ENCODE results near the gene CBLC. TPM values are rescaled to one million over a fixed set of nuclear protein-coding genes. Genes with fewer than 3 reads are reported as not detected.
A peak's percentile ranks its signal among the peaks of the same experiment; 100 is the strongest.

The CBLC gene
- total RNA-seq, 1 donor = not detected

DNA sequence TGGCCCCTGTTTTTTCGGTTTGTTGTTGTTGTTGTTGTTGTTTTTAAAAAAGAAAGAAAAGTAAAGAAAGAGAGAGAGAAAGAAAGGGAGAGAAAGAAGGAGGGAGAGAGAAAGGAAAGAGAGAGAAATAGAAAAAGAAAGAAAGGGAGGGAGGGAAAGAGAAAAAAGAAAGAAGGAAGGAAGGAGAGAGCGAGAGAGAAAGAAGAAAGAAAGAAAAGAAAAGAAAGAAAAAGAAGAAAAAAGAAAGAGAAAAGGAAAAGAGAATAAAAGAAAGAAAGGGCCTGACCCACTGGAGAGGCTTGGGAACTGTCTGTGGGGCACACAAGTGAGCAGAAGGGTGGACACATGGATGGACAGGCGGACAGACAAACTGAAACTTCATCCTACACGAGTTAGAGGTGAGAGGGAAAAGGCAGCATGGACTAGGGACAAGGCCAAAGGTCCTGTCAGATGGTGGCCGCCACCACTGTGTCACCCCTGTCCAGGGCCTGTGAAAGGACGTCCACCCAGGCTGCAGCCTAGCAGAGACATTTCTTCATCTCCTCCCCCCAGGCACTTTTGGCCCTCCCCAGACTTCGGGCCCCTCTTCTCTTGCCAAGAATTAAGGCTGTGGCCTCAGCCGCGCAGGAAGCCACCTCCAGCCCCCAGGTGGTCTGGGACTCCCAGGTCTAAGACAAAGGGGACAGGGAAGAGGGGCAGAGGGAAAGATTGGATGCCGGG is 22.1 kb downstream of the CBLC start:
- TF ChIP-seq, protein P1, sequence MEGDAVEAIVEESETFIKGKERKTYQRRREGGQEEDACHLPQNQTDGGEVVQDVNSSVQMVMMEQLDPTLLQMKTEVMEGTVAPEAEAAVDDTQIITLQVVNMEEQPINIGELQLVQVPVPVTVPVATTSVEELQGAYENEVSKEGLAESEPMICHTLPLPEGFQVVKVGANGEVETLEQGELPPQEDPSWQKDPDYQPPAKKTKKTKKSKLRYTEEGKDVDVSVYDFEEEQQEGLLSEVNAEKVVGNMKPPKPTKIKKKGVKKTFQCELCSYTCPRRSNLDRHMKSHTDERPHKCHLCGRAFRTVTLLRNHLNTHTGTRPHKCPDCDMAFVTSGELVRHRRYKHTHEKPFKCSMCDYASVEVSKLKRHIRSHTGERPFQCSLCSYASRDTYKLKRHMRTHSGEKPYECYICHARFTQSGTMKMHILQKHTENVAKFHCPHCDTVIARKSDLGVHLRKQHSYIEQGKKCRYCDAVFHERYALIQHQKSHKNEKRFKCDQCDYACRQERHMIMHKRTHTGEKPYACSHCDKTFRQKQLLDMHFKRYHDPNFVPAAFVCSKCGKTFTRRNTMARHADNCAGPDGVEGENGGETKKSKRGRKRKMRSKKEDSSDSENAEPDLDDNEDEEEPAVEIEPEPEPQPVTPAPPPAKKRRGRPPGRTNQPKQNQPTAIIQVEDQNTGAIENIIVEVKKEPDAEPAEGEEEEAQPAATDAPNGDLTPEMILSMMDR (IDR thresholded peaks at IDR 0.05; ENCODE audit: insufficient read depth, low read length) = no peak
- no peak overlapping the region for H3K4me3 ChIP-seq (ENCODE audit: low read depth, low read length)
- no peak for DNase-seq (ENCODE audit: low read depth)

DNA sequence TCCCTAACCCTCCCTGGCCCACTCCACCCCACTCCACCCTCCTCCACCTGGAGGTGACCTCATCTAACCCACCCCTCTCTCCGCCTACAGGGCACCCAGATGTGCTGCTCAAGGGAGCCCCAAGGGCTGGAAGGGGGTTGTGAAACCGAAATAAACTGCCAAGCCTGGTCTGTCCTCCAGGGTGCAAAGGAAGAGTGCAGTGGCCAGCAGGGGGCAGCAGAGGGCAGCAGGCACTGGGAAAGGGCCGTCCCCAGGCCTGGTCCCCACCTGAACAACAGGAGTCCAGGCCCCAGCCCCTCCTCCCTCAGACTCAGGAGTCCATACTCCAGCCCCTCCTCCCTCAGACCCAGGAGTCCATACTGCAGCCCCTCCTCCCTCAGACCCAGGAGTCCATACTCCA is 22.8 kb downstream of the CBLC start:
- TF ChIP-seq, protein P1 (IDR thresholded peaks at IDR 0.05; ENCODE audit: insufficient read depth, low read length) = peak; percentile 99
- peak; percentile 72 for DNase-seq (ENCODE audit: low read depth)
- no peak overlapping the region for H3K4me3 ChIP-seq (ENCODE audit: low read depth, low read length)

DNA sequence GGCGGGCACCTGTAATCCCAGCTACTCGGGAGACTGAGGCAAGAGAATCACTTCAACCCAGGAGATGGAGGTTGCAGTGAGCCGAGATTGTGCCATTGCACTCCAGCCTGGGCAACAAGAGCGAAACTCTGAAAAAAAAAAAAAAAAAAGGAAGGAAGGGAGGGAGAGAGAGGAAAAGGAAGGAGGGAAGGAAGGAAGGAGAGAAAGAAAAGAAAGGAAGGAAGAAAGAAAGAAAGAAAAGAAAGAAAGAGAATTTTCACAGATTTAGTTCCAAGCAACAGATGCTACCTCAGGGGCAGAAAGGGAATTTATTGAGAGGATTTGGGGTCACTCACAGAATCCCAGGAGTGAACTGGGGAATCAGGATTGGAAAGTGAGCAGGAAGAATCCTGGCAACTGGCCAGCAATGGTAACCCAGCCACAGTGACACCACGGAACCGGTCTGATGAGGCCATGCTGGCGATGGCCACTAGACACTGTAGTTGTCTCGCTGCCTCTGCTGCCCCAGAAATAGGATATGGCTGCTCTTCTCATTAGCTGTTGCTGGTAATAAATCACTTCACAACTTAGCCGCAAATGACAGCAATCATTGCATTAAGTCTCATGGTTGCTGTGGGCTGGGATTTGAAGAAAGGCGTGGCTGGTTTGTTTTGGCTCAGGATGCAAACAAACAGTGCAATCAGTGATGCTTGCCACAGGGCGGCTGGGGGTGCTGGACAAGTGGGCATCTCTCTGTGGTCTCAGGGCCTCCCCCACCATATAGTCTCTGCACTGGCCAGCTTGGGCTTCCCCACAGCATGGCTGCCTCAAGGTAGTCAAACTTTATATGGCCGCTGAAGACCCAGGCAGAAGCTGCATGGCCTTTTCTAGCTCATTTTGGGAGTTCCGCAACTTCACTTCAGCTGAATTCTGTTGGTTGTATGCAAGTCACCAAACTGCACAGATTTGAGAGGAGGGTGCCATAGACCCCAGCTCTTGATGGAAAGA is 26.0 kb downstream of the CBLC start:
- no peak for DNase-seq (ENCODE audit: low read depth)
- TF ChIP-seq, protein P1 (IDR thresholded peaks at IDR 0.05; ENCODE audit: insufficient read depth, low read length) = no peak
- H3K4me3 ChIP-seq (ENCODE audit: low read depth, low read length) = no peak overlapping the region

DNA sequence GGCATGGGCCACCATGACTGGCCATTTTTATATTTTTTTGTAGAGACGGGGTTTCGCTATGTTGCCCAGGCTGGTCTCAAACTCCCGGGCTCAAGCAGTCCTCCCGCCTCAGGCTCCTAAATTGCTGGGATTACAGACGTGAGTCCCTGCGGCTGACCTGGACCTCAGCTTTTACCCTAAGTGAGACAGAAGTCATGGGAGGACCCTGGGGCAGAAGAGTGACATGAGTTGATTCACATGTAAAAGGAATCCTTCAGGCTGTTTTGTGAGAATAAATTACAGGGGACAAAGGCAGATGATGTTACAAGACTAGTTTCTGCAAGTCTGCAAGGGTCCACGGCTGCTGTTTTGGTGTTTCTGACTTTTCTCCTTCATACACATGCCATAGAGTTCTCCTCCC is 28.6 kb downstream of the CBLC start:
- H3K4me3 ChIP-seq (ENCODE audit: low read depth, low read length) = no peak overlapping the region
- DNase-seq (ENCODE audit: low read depth) = no peak

DNA sequence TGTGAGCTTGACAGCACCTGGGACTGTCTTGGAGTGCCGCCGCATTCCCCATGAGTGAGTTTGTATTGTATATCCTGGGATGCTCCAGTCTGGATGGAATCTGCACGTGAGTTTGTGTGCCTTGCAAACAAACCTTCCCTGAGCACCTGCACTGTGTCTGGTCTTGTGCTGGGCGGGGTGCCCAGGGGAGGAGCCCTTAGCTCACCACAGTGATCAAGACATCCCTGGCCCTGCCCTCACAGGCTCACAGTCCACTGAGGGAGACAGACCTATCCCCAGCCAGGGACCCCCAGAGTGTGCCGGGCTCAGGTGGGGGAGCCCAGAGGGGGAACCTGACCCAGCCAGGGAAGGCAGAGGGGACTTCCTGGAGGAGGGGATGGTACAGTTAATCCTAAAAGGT is 29.5 kb downstream of the CBLC start:
- no peak for DNase-seq (ENCODE audit: low read depth)
- H3K4me3 ChIP-seq (ENCODE audit: low read depth, low read length) = no peak overlapping the region
- TF ChIP-seq, protein P1 (IDR thresholded peaks at IDR 0.05; ENCODE audit: insufficient read depth, low read length) = no peak

More for the DNA sequence above, 28.6 kb downstream of the CBLC start:
- TF ChIP-seq, protein P1 (IDR thresholded peaks at IDR 0.05; ENCODE audit: insufficient read depth, low read length) = no peak

DNA sequence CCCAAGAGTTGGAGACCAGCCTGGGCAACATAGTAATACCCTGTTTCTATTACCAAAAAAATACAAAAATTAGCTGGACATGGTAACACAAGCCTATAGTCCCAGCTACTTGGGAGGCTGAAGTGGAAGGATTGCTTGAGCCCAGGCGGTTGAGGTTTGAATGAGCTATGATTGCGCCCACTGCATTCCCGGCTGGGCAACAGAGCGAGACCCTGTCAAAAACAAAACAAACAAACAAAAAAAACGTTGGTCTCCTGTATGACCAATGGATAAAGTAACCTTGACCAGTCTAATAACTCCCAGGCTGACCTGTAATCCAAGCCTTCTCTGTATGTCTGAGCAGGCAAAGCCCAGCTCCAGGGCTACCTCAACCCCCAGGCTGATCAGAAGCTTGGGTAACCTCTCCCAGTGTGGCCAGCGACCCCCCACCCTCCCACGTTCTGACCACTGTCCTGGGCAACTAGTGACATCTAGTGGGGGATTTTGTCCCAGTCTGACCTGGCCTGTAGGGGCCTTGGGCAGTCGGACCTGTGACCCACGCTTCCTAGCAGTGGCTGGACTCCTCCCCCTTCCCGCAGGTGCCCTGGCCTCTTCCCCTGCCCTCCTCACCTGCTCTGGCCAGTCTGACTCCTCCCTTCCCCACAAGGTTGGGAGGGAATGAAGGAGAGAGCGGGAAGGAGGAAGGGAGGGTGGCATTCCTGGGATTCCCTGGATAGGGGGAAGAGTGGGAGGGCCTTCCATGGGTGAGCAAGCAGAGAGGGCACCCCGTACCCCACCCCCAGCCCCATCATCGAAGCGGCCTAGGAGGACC is 30.2 kb downstream of the CBLC start:
- H3K4me3 ChIP-seq (ENCODE audit: low read depth, low read length) = no peak overlapping the region
- TF ChIP-seq, protein P1 (IDR thresholded peaks at IDR 0.05; ENCODE audit: insufficient read depth, low read length) = peak; percentile 53
- peak; percentile 34 for DNase-seq (ENCODE audit: low read depth)
